H1 (cell line): ENCODE results near the gene SPPL3. TPM values are rescaled to one million over a fixed set of nuclear protein-coding genes. Genes with fewer than 3 reads are reported as not detected.

Source experiments
- CTCF ChIA-PET: fragments of 300-600 bp; sonication (Branson Sonifier 250); formaldehyde crosslinking; loops from one replicate; lab custom pipeline; 2021; ENCODE audit not compliant: partially characterized antibody; lab: Charles Lee
- POLR2A ChIA-PET: fragments of 300-600 bp; sonication (Branson Sonifier 250); formaldehyde crosslinking; loops from one replicate; lab custom pipeline; 2021; ENCODE audit warnings: inconsistent platforms; ENCODE audit not compliant: partially characterized antibody; lab: Charles Lee
- DNase-seq, 2 experiments: peaks; one replicate each; pipeline versions ENCODE4 v3.0.0 to v3.0.0-alpha.2; 2010 to 2022; ENCODE audit warnings: low spot score in 2 of 2, low read depth in 1 of 2, mixed read lengths in 1 of 2
- FAIRE-seq: peaks from 2 replicates; lab custom pipeline; 2011; peaks lifted over from hg19 to GRCh38; lab: Jason Lieb, UNC
- H2AFZ ChIP-seq: 2 replicates; pipeline ENCODE4 v1.8.1; 2012; ENCODE audit warnings: low read length, inconsistent platforms
- H2AK5ac ChIP-seq: 2 replicates; pipeline ENCODE4 v1.6.1; 2013; ENCODE audit warnings: low read depth, low read length
- H2BK120ac ChIP-seq: replicated peaks from 2 replicates; pipeline ENCODE3; 2013; ENCODE audit warnings: low read depth, low read length, inconsistent platforms
- H2BK12ac ChIP-seq: 2 replicates; pipeline ENCODE4 v1.6.1; 2013; ENCODE audit warnings: low read depth, low read length
- H2BK15ac ChIP-seq: 2 replicates; pipeline ENCODE4 v1.6.1; 2013; ENCODE audit warnings: low read length
- H2BK20ac ChIP-seq: 2 replicates; pipeline ENCODE4 v1.6.1; 2013; ENCODE audit warnings: low read length
- H2BK5ac ChIP-seq: 2 replicates; pipeline ENCODE4 v1.6.1; 2013; ENCODE audit warnings: low read depth, low read length
- H3K14ac ChIP-seq: 2 replicates; pipeline ENCODE4 v1.6.1; 2013; ENCODE audit warnings: inconsistent platforms; ENCODE audit not compliant: insufficient read length
- H3K18ac ChIP-seq: 2 replicates; pipeline ENCODE4 v1.6.1; 2013; ENCODE audit warnings: low read length; ENCODE audit errors: extremely low read depth
- H3K23ac ChIP-seq: 2 replicates; pipeline ENCODE4 v1.6.1; 2013; ENCODE audit warnings: inconsistent platforms; ENCODE audit not compliant: insufficient read length
- H3K23me2 ChIP-seq: 2 replicates; pipeline ENCODE4 v1.6.1; 2013; ENCODE audit warnings: low read depth, low read length
- H3K27ac ChIP-seq: 2 replicates; pipeline ENCODE4 v1.6.1; 2011; ENCODE audit warnings: low read depth, low read length, inconsistent platforms
- H3K27me3 ChIP-seq, 4 experiments: replicated peaks in 1 of 4; 1 replicate in 1 of 4; 2 replicates in 3 of 4; pipeline versions ENCODE4 v1.6.1 to v1.8.1; 2011 to 2013; ENCODE audit warnings: low read length in 3 of 4, mild to moderate bottlenecking in 3 of 4, inconsistent platforms in 2 of 4, mixed read lengths in 2 of 4, moderate library complexity in 1 of 4; ENCODE audit not compliant: control insufficient read depth in 3 of 4, insufficient read depth in 3 of 4; ENCODE audit errors: extremely low read depth in 1 of 4
- H3K36me3 ChIP-seq, 4 experiments: 2 replicates each; pipeline versions ENCODE4 v1.6.1 to v1.8.1; 2011 to 2013; ENCODE audit warnings: mild to moderate bottlenecking in 4 of 4, low read length in 3 of 4, moderate library complexity in 2 of 4, control low read depth in 1 of 4, inconsistent platforms in 1 of 4; ENCODE audit not compliant: insufficient read depth in 4 of 4, control insufficient read depth in 2 of 4
- H3K4ac ChIP-seq: replicated peaks from 2 replicates; pipeline ENCODE3; 2013; ENCODE audit warnings: low read length, low read depth, mixed read lengths, inconsistent platforms; ENCODE audit not compliant: insufficient read length
- H3K4me1 ChIP-seq, 4 experiments: replicated peaks in 1 of 4; 1 replicate in 1 of 4; 2 replicates in 3 of 4; pipeline versions ENCODE4 v1.6.1 to v1.8.1; 2011 to 2013; ENCODE audit warnings: low read length in 3 of 4, inconsistent platforms in 2 of 4, mixed read lengths in 1 of 4; ENCODE audit not compliant: insufficient read depth in 4 of 4, control insufficient read depth in 3 of 4
- H3K4me2 ChIP-seq, 2 experiments: 2 replicates each; pipeline versions ENCODE4 v1.6.1 to v1.8.1; 2011 to 2013; ENCODE audit warnings: low read depth in 2 of 2, low read length in 2 of 2, control low read depth in 1 of 2, inconsistent platforms in 1 of 2, mild to moderate bottlenecking in 1 of 2; ENCODE audit not compliant: insufficient read depth in 1 of 2
- H3K4me3 ChIP-seq, 4 experiments: fragments of 200-600, 300-600 bp in 1 of 4; sonication (generic), shearing (Covaris generic), sonication (Bioruptor Twin) in 1 of 4; 2 replicates each; pipeline versions ENCODE4 v1.5.1 to v1.8.1; 2011 to 2016; ENCODE audit warnings: low read length in 4 of 4, low read depth in 3 of 4, control low read depth in 2 of 4, inconsistent platforms in 2 of 4, mild to moderate bottlenecking in 2 of 4, mixed read lengths in 1 of 4, moderate library complexity in 1 of 4; ENCODE audit not compliant: insufficient read depth in 2 of 4; ENCODE audit errors: extremely low read depth in 1 of 4
- H3K56ac ChIP-seq: replicated peaks from 2 replicates; pipeline ENCODE3; 2013; ENCODE audit warnings: low read depth, mild to moderate bottlenecking, mixed read lengths, low read length, inconsistent platforms; ENCODE audit not compliant: insufficient read length
- H3K79me1 ChIP-seq: 2 replicates; pipeline ENCODE4 v1.6.1; 2013; ENCODE audit warnings: low read depth, low read length, control low read depth
- H3K79me2 ChIP-seq, 2 experiments: 2 replicates each; pipeline versions ENCODE4 v1.6.1 to v1.8.1; 2012 to 2013; ENCODE audit warnings: low read length in 2 of 2, mild to moderate bottlenecking in 2 of 2, inconsistent platforms in 1 of 2; ENCODE audit not compliant: insufficient read depth in 2 of 2, control insufficient read depth in 1 of 2
- H3K9ac ChIP-seq, 4 experiments: replicated peaks in 1 of 4; 1 replicate in 1 of 4; 2 replicates in 3 of 4; pipeline versions ENCODE4 v1.6.1 to v1.8.1; 2011 to 2013; ENCODE audit warnings: low read depth in 3 of 4, low read length in 3 of 4, control low read depth in 2 of 4, mild to moderate bottlenecking in 2 of 4, moderate library complexity in 2 of 4, inconsistent platforms in 1 of 4; ENCODE audit errors: extremely low read depth in 1 of 4
- H3K9me3 ChIP-seq, 2 experiments: 2 replicates each; pipeline versions ENCODE4 v1.6.1 to v1.8.1; 2012 to 2013; ENCODE audit warnings: mild to moderate bottlenecking in 2 of 2, moderate library complexity in 2 of 2, control low read depth in 1 of 2, inconsistent platforms in 1 of 2, low read depth in 1 of 2, low read length in 1 of 2, mixed read lengths in 1 of 2; ENCODE audit not compliant: insufficient read depth in 2 of 2
- H4K20me1 ChIP-seq, 2 experiments: replicated peaks in 1 of 2; 2 replicates each; pipeline versions ENCODE3 to v1.8.1; 2011 to 2013; ENCODE audit warnings: inconsistent platforms in 2 of 2, low read length in 2 of 2, mild to moderate bottlenecking in 1 of 2; ENCODE audit not compliant: insufficient read depth in 2 of 2, control insufficient read depth in 1 of 2
- H4K5ac ChIP-seq: 2 replicates; pipeline ENCODE4 v1.6.1; 2013; ENCODE audit warnings: low read length, low read depth, mixed read lengths, inconsistent platforms; ENCODE audit not compliant: insufficient read length
- H4K8ac ChIP-seq: 2 replicates; pipeline ENCODE4 v1.8.0; 2013; ENCODE audit warnings: mild to moderate bottlenecking, moderate library complexity, low read length, inconsistent platforms; ENCODE audit not compliant: insufficient read depth; ENCODE audit errors: extremely low read depth
- H4K91ac ChIP-seq: replicated peaks from 2 replicates; pipeline ENCODE3; 2013; ENCODE audit warnings: low read length, mixed read lengths, inconsistent platforms; ENCODE audit not compliant: insufficient read length
- ASH2L ChIP-seq: fragments of 200-600, 300-600 bp; sonication (generic); IDR thresholded peaks from one replicate; pipeline ENCODE4 v1.7.1; 2017; ENCODE audit warnings: low read length
- ATF2 ChIP-seq: IDR thresholded peaks from 2 replicates; pipeline ENCODE4 v1.6.1; 2012; ENCODE audit warnings: low read length, inconsistent platforms
- ATF3 ChIP-seq: IDR thresholded peaks from 2 replicates; pipeline ENCODE4 v1.6.1; 2011; ENCODE audit warnings: low read depth, mild to moderate bottlenecking, low read length; ENCODE audit not compliant: insufficient read depth
- GABPA ChIP-seq: IDR thresholded peaks from 2 replicates; pipeline ENCODE4 v1.6.1; 2011; ENCODE audit warnings: mild to moderate bottlenecking, low read length, moderate library complexity, borderline replicate concordance; ENCODE audit not compliant: insufficient read depth
- GTF2F1 ChIP-seq: IDR thresholded peaks from 2 replicates; pipeline ENCODE4 v1.6.1; 2012; ENCODE audit warnings: low read depth, low read length, improper control_type of control experiment, borderline replicate concordance
- HDAC6 ChIP-seq: IDR thresholded peaks from one replicate; pipeline ENCODE4 v1.7.1; 2012; ENCODE audit warnings: low read depth, mild to moderate bottlenecking, inconsistent platforms, low read length, moderate library complexity
- MAFK ChIP-seq: IDR thresholded peaks from 2 replicates; pipeline ENCODE4 v1.6.1; 2012; ENCODE audit warnings: low read depth, mild to moderate bottlenecking, improper control_type of control experiment, low read length
- NANOG ChIP-seq: IDR thresholded peaks from 2 replicates; pipeline ENCODE4 v1.6.1; 2011; ENCODE audit warnings: low read length, low read depth, mild to moderate bottlenecking, inconsistent platforms; ENCODE audit not compliant: insufficient read depth, poor library complexity, severe bottlenecking
- PHF8 ChIP-seq: fragments of 200-600 bp; sonication (generic); conservative IDR thresholded peaks from 2 replicates; pipeline ENCODE4 v1.7.1; 2012; ENCODE audit warnings: low read depth, mild to moderate bottlenecking, inconsistent platforms, low read length, moderate library complexity
- SIRT6 ChIP-seq: IDR thresholded peaks from one replicate; pipeline ENCODE4 v1.7.1; 2012; ENCODE audit warnings: low read length, inconsistent platforms
- SIX5 ChIP-seq: IDR thresholded peaks from 2 replicates; pipeline ENCODE4 v1.6.1; 2011; ENCODE audit warnings: mild to moderate bottlenecking, low read depth, low read length
- TEAD4 ChIP-seq: IDR thresholded peaks from 2 replicates; pipeline ENCODE4 v1.6.1; 2012; ENCODE audit warnings: low read depth, low read length, inconsistent platforms, mixed read lengths
- WGBS, 2 experiments: shearing (Covaris generic) in 1 of 2; methylation state at CpG; one replicate each; pipeline versions ENCODE4 v1.1.6 to v1.1.7; 2013 to 2015; ENCODE audit warnings: low lambda C conversion rate in 2 of 2, mixed read lengths in 2 of 2, inconsistent platforms in 1 of 2, low coverage in 1 of 2, missing lambda C conversion rate in 1 of 2; ENCODE audit not compliant: insufficient replicate concordance in 2 of 2, insufficient coverage in 1 of 2, insufficient read length in 1 of 2; ENCODE audit errors: extremely low coverage in 1 of 2, missing lambda C conversion rate in 1 of 2; 5-methylcytosine and 5-hydroxymethylcytosine counted together
- polyA plus RNA-seq, 7 experiments: library from polyadenylated mRNA; depleted of rRNA in 3 of 7; stranded (reverse) in 5 of 7; unstranded in 2 of 7; fragments of >200 nt in 5 of 7; fragments of 200-250 nt in 2 of 7; gene quantifications; 1 replicate in 5 of 7; 2 replicates in 1 of 7; 4 replicates in 1 of 7; pipeline versions ENCODE4 v1.2.1 to v1.2.3, GENCODE V29; 2011 to 2013; ENCODE audit warnings: missing spikeins in 2 of 7, mixed read lengths in 2 of 7
- total RNA-seq: library from RNA; stranded (reverse); fragmentation: NEBNext Ultra II Directional; extraction: Animal tissue kit (Norgen Biotek cat#: 25700); gene quantifications from 2 replicates; pipeline ENCODE4 v1.2.1, GENCODE V29; 2021

The SPPL3 gene
- total and polyA plus RNA-seq, 2 of the 8 experiments (the other 6 are each of a cell fraction or from before 2014, with no cell fraction given) = 27.3 to 48.4 TPM

GRCh38 chr12:120818416-120818815 is 85.7 kb downstream of the SPPL3 start:
- peaks cover 0 to 7% (median 2%) of the 10 kb centered on the region in 4 experiments; a peak in 2 of 7 replicates for H3K4me1 ChIP-seq
- H3K4me3 ChIP-seq = no peak overlapping the region
- H3K18ac ChIP-seq = no peak overlapping the region
- H3K27me3 ChIP-seq = no peaks in the 10 kb centered on the region
- H3K9ac ChIP-seq = no peak overlapping the region
- no peak overlapping the region for H2BK5ac ChIP-seq
- no peak overlapping the region for H3K27ac ChIP-seq
- no peaks in the 10 kb centered on the region for H3K9me3 ChIP-seq
- no peak overlapping the region for H2BK15ac ChIP-seq
- no peaks in the 10 kb centered on the region for H3K36me3 ChIP-seq
- H3K4ac ChIP-seq = no peak overlapping the region
- H3K56ac ChIP-seq = no peak overlapping the region
- no peaks in the 10 kb centered on the region for H3K23me2 ChIP-seq
- H2BK120ac ChIP-seq = no peak overlapping the region
- peaks cover 0 to 4% of the 10 kb centered on the region in 2 experiments for H4K20me1 ChIP-seq
- H4K5ac ChIP-seq = no peak overlapping the region
- no peak overlapping the region for H2BK20ac ChIP-seq
- no peak overlapping the region for H2BK12ac ChIP-seq
- no peak overlapping the region for H3K14ac ChIP-seq
- no peak overlapping the region for H4K91ac ChIP-seq
- H4K8ac ChIP-seq = no peak overlapping the region
- CTCF ChIA-PET = interaction anchor here (0.6 to 2.1 kb wide), 4 partner anchors 80 to 672 kb away, joined by 3 to 4 read pairs (median 3); no protein-coding TSS in a partner anchor
- no peak overlapping the region for H3K23ac ChIP-seq
- FAIRE-seq (no peak), DNase-seq (no peak)
- peaks cover 4% of the 10 kb centered on the region; the same call in 1 of the 2 replicates for H3K79me1 ChIP-seq
- POLR2A ChIA-PET = no interaction called here
- H2AFZ ChIP-seq = no peak overlapping the region
- H2AK5ac ChIP-seq = no peak overlapping the region
- 82% methylated on average over 2 of the region's 2 CpGs; no CpG with 5 or more reads in 1 of the 2 experiments for WGBS, 2 experiments
- peaks cover 0 to 60% of the 10 kb centered on the region in 2 experiments; a peak in 2 of 4 replicates for H3K79me2 ChIP-seq
- H3K4me2 ChIP-seq = no peak overlapping the region
- TF ChIP-seq MAFK (no peak), SIRT6 (no peak), ASH2L (no peak), GABPA (no peak), ATF3 (no peak), PHF8 (no peak), SIX5 (no peak), HDAC6 (no peak), TEAD4 (no peak), ATF2 (no peak), GTF2F1 (no peak), NANOG (no peak)
